ENCODE measurements around the gene PLA2G4E. TPM values are rescaled to one million over a fixed set of nuclear protein-coding genes. Genes with fewer than 3 reads are reported as not detected.

Gene PLA2G4E
- total and polyA plus RNA-seq, 2 of the 13 experiments (the other 11 are each of a cell fraction or from before 2014, with no cell fraction given), result not detected

- Histone ChIP-seq H3K79me2 (ENCODE audit: insufficient read depth, low read length) (no peaks in the 10 kb centered on the region), H2AFZ (ENCODE audit: low read length) (no peak overlapping the region), H3K36me3 (replicated peaks in 1 of 2; ENCODE audit: control insufficient read depth in 1 of 2, insufficient read depth in 2 of 2, low read length in 2 of 2) (peaks cover 2 to 9% of the 10 kb centered on the region in 2 experiments; a peak in 4 of 5 replicates), H3K9ac (ENCODE audit: insufficient read depth, low read depth, low read length) (no peak overlapping the region), H3K27me3 (ENCODE audit: control insufficient read depth in 1 of 2, insufficient read depth in 2 of 2, low read length in 2 of 2) (no peaks in the 10 kb centered on the region), H3K4me3 (replicated peaks in 1 of 3; ENCODE audit: insufficient read depth in 1 of 3, low read depth in 2 of 3, low read length in 3 of 3) (no peak overlapping the region), H3K9me3 (ENCODE audit: low read length) (no peaks in the 10 kb centered on the region), H3K27ac (ENCODE audit: extremely low read length, insufficient read depth, low read length) (no peak overlapping the region), H4K20me1 (ENCODE audit: insufficient read depth, low read length) (no peaks in the 10 kb centered on the region), H3K4me1 (ENCODE audit: insufficient read depth, low read length) (peaks cover 6% of the 10 kb centered on the region), H3K4me2 (ENCODE audit: low read depth, low read length) (no peak overlapping the region)
- in situ Hi-C loops (cut with HindIII; ENCODE audit: extremely low pct_ligation_motif_present, low pct_unique_long_range_greater_than_20kb) (no loop called here), intact Hi-C loops (cut with micrococcal nuclease; ENCODE audit: unreplicated experiment) (no loop called here)
- ATAC-seq (no peak), FAIRE-seq (no peak), DNase-seq (ENCODE audit: low spot score) (no peak)
- BruUV-seq (replicated peaks), result no TSS peak
- POLR2A ChIA-PET, result no interaction called here
- CTCF ChIA-PET (ENCODE audit: low intra/inter-chr PET ratio, low total read pairs), result no interaction called here
- 86% methylated on average over 5 of the region's 5 CpGs for WGBS (ENCODE audit: low lambda C conversion rate)
- TF ChIP-seq ZNF17 (CRISPR knock-in tag; IDR thresholded peaks at IDR 0.05) (no peak), PTBP1 (IDR thresholded peaks at IDR 0.05; ENCODE audit: low read depth, low read length, poor library complexity, severe bottlenecking) (no peak), ZBTB40 (IDR thresholded peaks at IDR 0.05) (no peak), ZBTB40 (CRISPR knock-in tag; IDR thresholded peaks at IDR 0.05) (no peak), LRRFIP1 (CRISPR knock-in tag; conservative IDR thresholded peaks at IDR 0.05) (no peak)
- TF ChIP-seq, protein P1, sequence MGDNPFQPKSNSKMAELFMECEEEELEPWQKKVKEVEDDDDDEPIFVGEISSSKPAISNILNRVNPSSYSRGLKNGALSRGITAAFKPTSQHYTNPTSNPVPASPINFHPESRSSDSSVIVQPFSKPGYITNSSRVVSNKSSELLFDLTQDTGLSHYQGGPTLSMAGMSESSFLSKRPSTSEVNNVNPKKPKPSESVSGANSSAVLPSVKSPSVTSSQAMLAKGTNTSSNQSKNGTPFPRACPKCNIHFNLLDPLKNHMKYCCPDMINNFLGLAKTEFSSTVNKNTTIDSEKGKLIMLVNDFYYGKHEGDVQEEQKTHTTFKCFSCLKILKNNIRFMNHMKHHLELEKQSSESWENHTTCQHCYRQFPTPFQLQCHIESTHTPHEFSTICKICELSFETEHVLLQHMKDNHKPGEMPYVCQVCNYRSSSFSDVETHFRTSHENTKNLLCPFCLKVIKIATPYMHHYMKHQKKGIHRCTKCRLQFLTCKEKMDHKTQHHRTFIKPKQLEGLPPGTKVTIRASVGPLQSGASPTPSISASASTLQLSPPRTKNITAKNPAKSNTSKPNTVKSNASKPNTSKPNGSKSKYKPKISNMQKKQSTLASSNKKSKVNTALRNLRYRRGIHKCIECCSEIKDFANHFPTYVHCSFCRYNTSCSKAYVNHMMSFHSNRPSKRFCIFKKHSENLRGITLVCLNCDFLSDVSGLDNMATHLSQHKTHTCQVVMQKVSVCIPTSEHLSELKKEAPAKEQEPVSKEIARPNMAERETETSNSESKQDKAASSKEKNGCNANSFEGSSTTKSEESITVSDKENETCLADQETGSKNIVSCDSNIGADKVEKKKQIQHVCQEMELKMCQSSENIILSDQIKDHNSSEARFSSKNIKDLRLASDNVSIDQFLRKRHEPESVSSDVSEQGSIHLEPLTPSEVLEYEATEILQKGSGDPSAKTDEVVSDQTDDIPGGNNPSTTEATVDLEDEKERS (CRISPR knock-in tag; IDR thresholded peaks at IDR 0.05), result no peak
- TF ChIP-seq, protein P2, sequence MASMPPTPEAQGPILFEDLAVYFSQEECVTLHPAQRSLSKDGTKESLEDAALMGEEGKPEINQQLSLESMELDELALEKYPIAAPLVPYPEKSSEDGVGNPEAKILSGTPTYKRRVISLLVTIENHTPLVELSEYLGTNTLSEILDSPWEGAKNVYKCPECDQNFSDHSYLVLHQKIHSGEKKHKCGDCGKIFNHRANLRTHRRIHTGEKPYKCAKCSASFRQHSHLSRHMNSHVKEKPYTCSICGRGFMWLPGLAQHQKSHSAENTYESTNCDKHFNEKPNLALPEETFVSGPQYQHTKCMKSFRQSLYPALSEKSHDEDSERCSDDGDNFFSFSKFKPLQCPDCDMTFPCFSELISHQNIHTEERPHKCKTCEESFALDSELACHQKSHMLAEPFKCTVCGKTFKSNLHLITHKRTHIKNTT (CRISPR knock-in tag; IDR thresholded peaks at IDR 0.05), result no peak
These were observed 71.3 kb downstream of the PLA2G4E start for GRCh38 chr15:41949401-41950126.

All from HepG2 (cell line).